CD8-positive, alpha-beta memory T cell (primary cell): ENCODE data around the gene VSNL1. TPM values are rescaled to one million over a fixed set of nuclear protein-coding genes. Genes with fewer than 3 reads are reported as not detected.
A peak's percentile ranks its signal among the peaks of the same experiment; 100 is the strongest.

Source experiments
- CTCF ChIA-PET: fragments of 350-600 bp; sonication (Branson Sonifier 250); formaldehyde crosslinking; loops from one replicate; lab custom pipeline; 2021; ENCODE audit warnings: antibody characterized with exemption; lab: Charles Lee
- POLR2A ChIA-PET: fragments of 350-600 bp; sonication (Branson Sonifier 250); formaldehyde crosslinking; loops from one replicate; lab custom pipeline; 2021; ENCODE audit warnings: antibody characterized with exemption; lab: Charles Lee
- DNase-seq, 5 donors: peaks; one replicate each; pipeline versions ENCODE4 v3.0.0 to v3.0.0-alpha.2; 2020 to 2022; ENCODE audit warnings: mixed read lengths in 1 of 5
- H3K27ac ChIP-seq: one replicate; pipeline ENCODE4 v1.7.0; 2013; ENCODE audit warnings: low read depth, mild to moderate bottlenecking, low read length, moderate library complexity
- H3K27me3 ChIP-seq: 2 replicates; pipeline ENCODE4 v1.7.0; 2013; ENCODE audit warnings: low read length, mild to moderate bottlenecking; ENCODE audit not compliant: insufficient read depth, poor library complexity, severe bottlenecking
- H3K36me3 ChIP-seq: 2 replicates; pipeline ENCODE4 v1.7.0; 2013; ENCODE audit warnings: mild to moderate bottlenecking, low read length, moderate library complexity; ENCODE audit not compliant: insufficient read depth
- H3K4me1 ChIP-seq: 2 replicates; pipeline ENCODE4 v1.7.0; 2013; ENCODE audit warnings: mild to moderate bottlenecking, low read length, moderate library complexity; ENCODE audit not compliant: insufficient read depth
- H3K4me3 ChIP-seq: 2 replicates; pipeline ENCODE4 v1.7.0; 2013; ENCODE audit warnings: mild to moderate bottlenecking, low read length
- H3K9me3 ChIP-seq: 2 replicates; pipeline ENCODE4 v1.7.0; 2013; ENCODE audit warnings: mild to moderate bottlenecking, low read length
- H3K27ac Mint-ChIP-seq, 8 donors: one replicate each; pipeline ENCODE4 v1.8.0; 2020 to 2021; ENCODE audit warnings: mixed read lengths in 8 of 8, mild to moderate bottlenecking in 6 of 8, inconsistent platforms in 3 of 8, moderate library complexity in 3 of 8
- H3K27me3 Mint-ChIP-seq, 2 donors: one replicate each; pipeline ENCODE4 v1.8.0; 2020 to 2021; ENCODE audit warnings: mixed read lengths in 2 of 2, mild to moderate bottlenecking in 1 of 2, moderate library complexity in 1 of 2
- H3K36me3 Mint-ChIP-seq, 3 donors: one replicate each; pipeline ENCODE4 v1.8.0; 2020 to 2021; ENCODE audit warnings: mixed read lengths in 3 of 3, inconsistent platforms in 1 of 3, mild to moderate bottlenecking in 1 of 3
- H3K4me1 Mint-ChIP-seq, 3 donors: one replicate each; pipeline ENCODE4 v1.8.0; 2020 to 2021; ENCODE audit warnings: mixed read lengths in 3 of 3, inconsistent platforms in 1 of 3, mild to moderate bottlenecking in 1 of 3
- H3K4me3 Mint-ChIP-seq, 7 donors: one replicate each; pipeline ENCODE4 v1.8.0; 2020 to 2021; ENCODE audit warnings: mixed read lengths in 7 of 7, mild to moderate bottlenecking in 6 of 7, moderate library complexity in 4 of 7, inconsistent platforms in 2 of 7
- H3K9me3 Mint-ChIP-seq, 5 donors: one replicate each; pipeline ENCODE4 v1.8.0; 2020 to 2022; ENCODE audit warnings: mixed read lengths in 5 of 5, mild to moderate bottlenecking in 3 of 5, moderate library complexity in 2 of 5, inconsistent platforms in 1 of 5
- polyA plus RNA-seq: library from polyadenylated mRNA; unstranded; fragments of 300-500 nt; fragmentation: Illumina TruSeq; gene quantifications from one replicate; pipeline ENCODE4 v1.2.3, GENCODE V29; 2021
- total RNA-seq, 2 experiments: library from RNA; stranded (reverse); gene quantifications; one replicate each; pipeline ENCODE4 v1.2.3, GENCODE V29; 2021

Gene VSNL1
- total and polyA plus RNA-seq, 3 experiments from 2014 or later: not detected

GRCh38 chr2:17637131-17637906 is 96.8 kb downstream of the VSNL1 start:
- ChIA-PET CTCF (interaction anchor here (0.7 to 1.4 kb wide), 2 partner anchors 9 to 10 kb away, joined by 3 read pairs; no protein-coding TSS in a partner anchor), POLR2A (no interaction called here)
- Histone ChIP-seq H3K27me3 (no peaks in the 10 kb centered on the region), H3K4me3 (no peak overlapping the region), H3K9me3 (no peaks in the 10 kb centered on the region), H3K36me3 (no peaks in the 10 kb centered on the region), H3K27ac (no peak overlapping the region), H3K4me1 (no peaks in the 10 kb centered on the region)
- Mint-ChIP-seq H3K27me3 (peaks cover 8 to 9% of the 10 kb centered on the region in 2 donors), H3K36me3 (no peaks in the 10 kb centered on the region), H3K4me3 (no peak overlapping the region), H3K9me3 (no peaks in the 10 kb centered on the region), H3K4me1 (no peaks in the 10 kb centered on the region), H3K27ac (peak overlapping the region in 1 of 8 donors; percentile 12)
- DNase-seq: no peak

- H3K9me3 Mint-ChIP-seq: no peaks in the 10 kb centered on the region
- H3K4me1 Mint-ChIP-seq: no peaks in the 10 kb centered on the region
- DNase-seq: no peak
- H3K27me3 ChIP-seq: no peaks in the 10 kb centered on the region
- H3K27ac Mint-ChIP-seq: no peak overlapping the region
- H3K4me3 ChIP-seq: no peak overlapping the region
- POLR2A ChIA-PET: no interaction called here
- no peaks in the 10 kb centered on the region for H3K36me3 Mint-ChIP-seq
- H3K27ac ChIP-seq: no peak overlapping the region
- H3K9me3 ChIP-seq: no peaks in the 10 kb centered on the region
- peaks cover 5 to 8% of the 10 kb centered on the region in 2 donors for H3K27me3 Mint-ChIP-seq
- CTCF ChIA-PET: no interaction called here
- H3K4me1 ChIP-seq: no peaks in the 10 kb centered on the region
- no peaks in the 10 kb centered on the region for H3K36me3 ChIP-seq
- no peak overlapping the region for H3K4me3 Mint-ChIP-seq
These were observed 97.8 kb downstream of the VSNL1 start for GRCh38 chr2:17638196-17638743.

GRCh38 chr2:17640406-17640805 is 99.9 kb downstream of the VSNL1 start:
- no peak overlapping the region for H3K4me3 ChIP-seq
- H3K27me3 Mint-ChIP-seq: peaks cover 4 to 5% of the 10 kb centered on the region in 2 donors
- no peak overlapping the region for H3K27ac Mint-ChIP-seq
- no peaks in the 10 kb centered on the region for H3K4me1 Mint-ChIP-seq
- CTCF ChIA-PET: no interaction called here
- no peak for DNase-seq
- H3K9me3 ChIP-seq: no peaks in the 10 kb centered on the region
- no peak overlapping the region for H3K4me3 Mint-ChIP-seq
- H3K9me3 Mint-ChIP-seq: no peaks in the 10 kb centered on the region
- no peaks in the 10 kb centered on the region for H3K4me1 ChIP-seq
- H3K36me3 Mint-ChIP-seq: no peaks in the 10 kb centered on the region
- no peaks in the 10 kb centered on the region for H3K27me3 ChIP-seq
- POLR2A ChIA-PET: no interaction called here
- no peak overlapping the region for H3K27ac ChIP-seq
- H3K36me3 ChIP-seq: no peaks in the 10 kb centered on the region

- H3K4me1 ChIP-seq: no peaks in the 10 kb centered on the region
- Mint-ChIP-seq H3K27ac (peak overlapping the region in 1 of 8 donors; percentile 39), H3K4me1 (no peaks in the 10 kb centered on the region), H3K27me3 (peaks cover 3 to 5% of the 10 kb centered on the region in 2 donors), H3K4me3 (no peak overlapping the region), H3K36me3 (no peaks in the 10 kb centered on the region), H3K9me3 (no peaks in the 10 kb centered on the region)
- H3K36me3 ChIP-seq: no peaks in the 10 kb centered on the region
- CTCF ChIA-PET: no interaction called here
- no peak overlapping the region for H3K4me3 ChIP-seq
- no peak for DNase-seq
- peak overlapping the region; percentile 48 for H3K27ac ChIP-seq
- H3K27me3 ChIP-seq: no peaks in the 10 kb centered on the region
- POLR2A ChIA-PET: no interaction called here
- H3K9me3 ChIP-seq: no peaks in the 10 kb centered on the region
These were observed 102.6 kb downstream of the VSNL1 start for GRCh38 chr2:17643031-17643615.

- no peak overlapping the region for H3K27ac Mint-ChIP-seq
- POLR2A ChIA-PET: interaction anchor here (0.8 kb wide), 1 partner anchor 9 kb away, joined by 3 read pairs; no protein-coding TSS in a partner anchor
- H3K9me3 ChIP-seq: no peaks in the 10 kb centered on the region
These were observed 104.7 kb downstream of the VSNL1 start for GRCh38 chr2:17644997-17645720.

GRCh38 chr2:17646081-17646554 is 105.6 kb downstream of the VSNL1 start:
- ChIA-PET CTCF (interaction anchor here (0.9 to 3.5 kb wide), 9 partner anchors 9 to 732 kb away, joined by 3 to 31 read pairs (median 4); no protein-coding TSS in a partner anchor), POLR2A (interaction anchor here (0.8 kb wide), 1 partner anchor 10 kb away, joined by 3 read pairs; no protein-coding TSS in a partner anchor)
- DNase-seq: peak in 2 of 5 donors; percentile 11 to 13

More at GRCh38 chr2:17644997-17645720, 104.7 kb downstream of the VSNL1 start:
- Mint-ChIP-seq H3K4me3 (no peak overlapping the region), H3K4me1 (no peaks in the 10 kb centered on the region), H3K27me3 (no peaks in the 10 kb centered on the region), H3K36me3 (no peaks in the 10 kb centered on the region), H3K9me3 (no peaks in the 10 kb centered on the region)
- no peak overlapping the region for H3K27ac ChIP-seq
- H3K27me3 ChIP-seq: no peaks in the 10 kb centered on the region
- DNase-seq: no peak
- H3K4me1 ChIP-seq: no peaks in the 10 kb centered on the region
- CTCF ChIA-PET: interaction anchor here (0.9 to 3.5 kb wide), 8 partner anchors 8 to 733 kb away, joined by 3 to 31 read pairs (median 5); no protein-coding TSS in a partner anchor
- no peak overlapping the region for H3K4me3 ChIP-seq
- H3K36me3 ChIP-seq: no peaks in the 10 kb centered on the region

GRCh38 chr2:17646838-17647701 is 106.6 kb downstream of the VSNL1 start:
- Histone ChIP-seq H3K27me3 (no peaks in the 10 kb centered on the region), H3K4me1 (no peaks in the 10 kb centered on the region), H3K27ac (no peak overlapping the region), H3K36me3 (no peaks in the 10 kb centered on the region), H3K9me3 (no peaks in the 10 kb centered on the region), H3K4me3 (no peak overlapping the region)
- Mint-ChIP-seq H3K27ac (no peak overlapping the region), H3K36me3 (no peaks in the 10 kb centered on the region), H3K9me3 (no peaks in the 10 kb centered on the region), H3K4me3 (no peak overlapping the region), H3K4me1 (no peaks in the 10 kb centered on the region), H3K27me3 (no peaks in the 10 kb centered on the region)
- POLR2A ChIA-PET: no interaction called here
- DNase-seq: no peak
- CTCF ChIA-PET: interaction anchor here (0.8 to 3.5 kb wide), 4 partner anchors 10 to 25 kb away, joined by 3 to 31 read pairs (median 6); no protein-coding TSS in a partner anchor

More at GRCh38 chr2:17646081-17646554, 105.6 kb downstream of the VSNL1 start:
- Mint-ChIP-seq H3K27me3 (no peaks in the 10 kb centered on the region), H3K9me3 (no peaks in the 10 kb centered on the region), H3K4me3 (no peak overlapping the region), H3K4me1 (no peaks in the 10 kb centered on the region), H3K36me3 (no peaks in the 10 kb centered on the region), H3K27ac (no peak overlapping the region)
- Histone ChIP-seq H3K36me3 (no peaks in the 10 kb centered on the region), H3K4me1 (no peaks in the 10 kb centered on the region), H3K4me3 (no peak overlapping the region), H3K27ac (no peak overlapping the region), H3K9me3 (no peaks in the 10 kb centered on the region), H3K27me3 (no peaks in the 10 kb centered on the region)
